COR-L47 (cell line): ENCODE results near the gene FYB1.

ENCODE experiments used
- DNase-seq: peaks from one replicate; lab custom pipeline; 2025; lab: John Stamatoyannopoulos, UW

The FYB1 gene

GRCh38 chr5:39080168-39080567 is 139.2 kb downstream of the FYB1 start:
- DNase-seq: no peak

GRCh38 chr5:39079147-39079546 is 140.2 kb downstream of the FYB1 start:
- no peak for DNase-seq

GRCh38 chr5:39076757-39077728 is 142.3 kb downstream of the FYB1 start:
- no peak for DNase-seq

- DNase-seq: no peak
Measured at GRCh38 chr5:39076101-39076756, 143.1 kb downstream of the FYB1 start.

- DNase-seq: peak; percentile 76
Measured at GRCh38 chr5:39074017-39074814, 145.1 kb downstream of the FYB1 start, which contains the start of gene RICTOR. Gene RICTOR, minus strand, starts transcription at chr5:39074399. Its CDS starts 22 bp downstream, at chr5:39074377.

GRCh38 chr5:39073767-39074016 is 145.7 kb downstream of the FYB1 start:
- DNase-seq: no peak

GRCh38 chr5:39072925-39073766 is 146.2 kb downstream of the FYB1 start:
- no peak for DNase-seq

- no peak for DNase-seq
Measured at GRCh38 chr5:39068099-39068498, 151.3 kb downstream of the FYB1 start.

- DNase-seq: no peak
Measured at GRCh38 chr5:39064450-39064849, 154.9 kb downstream of the FYB1 start.

GRCh38 chr5:39063037-39063436 is 156.3 kb downstream of the FYB1 start:
- no peak for DNase-seq

- no peak for DNase-seq
Measured at GRCh38 chr5:39062530-39062929, 156.8 kb downstream of the FYB1 start.

GRCh38 chr5:39062104-39062503 is 157.3 kb downstream of the FYB1 start:
- DNase-seq: no peak

- DNase-seq: no peak
Measured at GRCh38 chr5:39059064-39059463, 160.3 kb downstream of the FYB1 start.

- DNase-seq: no peak
Measured at GRCh38 chr5:39058178-39058921, 161.0 kb downstream of the FYB1 start.

GRCh38 chr5:39057734-39058133 is 161.6 kb downstream of the FYB1 start:
- DNase-seq: no peak

- DNase-seq: no peak
Measured at GRCh38 chr5:39055768-39056398, 163.5 kb downstream of the FYB1 start.
